OCI-LY7 (cell line): ENCODE results near the gene CA5A.

Experiments used
- EZH2phosphoT487 ChIP-seq: fragments of 200-600 bp; sonication (generic); IDR thresholded peaks from 2 replicates; pipeline ENCODE4 v1.6.1; 2018; ENCODE audit warnings: low read depth, borderline replicate concordance, mild to moderate bottlenecking, mixed run types, antibody characterized with exemption, low read length, moderate library complexity, mixed read lengths
- TF ChIP-seq, protein P1 (sequence below): fragments of 200-600 bp; sonication (generic); conservative IDR thresholded peaks from 2 replicates; pipeline ENCODE4 v1.5.1; 2014; ENCODE audit warnings: mild to moderate bottlenecking, antibody characterized with exemption, low read length, moderate library complexity, mixed read lengths

DNA sequence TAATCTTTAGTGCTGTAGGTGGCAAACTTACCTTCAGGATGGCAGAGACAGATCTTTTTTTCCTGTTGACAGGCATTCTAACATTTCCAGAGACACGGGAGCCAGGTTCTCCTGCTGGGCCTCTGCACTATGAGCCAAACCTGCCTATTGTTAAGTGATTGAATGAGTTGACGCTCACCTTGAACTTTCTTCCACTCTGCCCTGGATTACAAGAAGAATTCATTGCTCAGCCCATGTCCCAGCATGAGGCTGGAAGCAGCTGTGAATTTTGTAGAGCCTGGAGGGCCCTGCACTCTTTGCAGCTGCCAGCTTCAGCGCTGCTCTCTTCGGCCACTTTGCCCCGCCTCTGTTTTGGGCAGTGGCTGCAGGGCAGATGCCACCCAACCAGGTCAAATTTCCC is 57.6 kb downstream of the CA5A start:
- TF ChIP-seq, protein P1, sequence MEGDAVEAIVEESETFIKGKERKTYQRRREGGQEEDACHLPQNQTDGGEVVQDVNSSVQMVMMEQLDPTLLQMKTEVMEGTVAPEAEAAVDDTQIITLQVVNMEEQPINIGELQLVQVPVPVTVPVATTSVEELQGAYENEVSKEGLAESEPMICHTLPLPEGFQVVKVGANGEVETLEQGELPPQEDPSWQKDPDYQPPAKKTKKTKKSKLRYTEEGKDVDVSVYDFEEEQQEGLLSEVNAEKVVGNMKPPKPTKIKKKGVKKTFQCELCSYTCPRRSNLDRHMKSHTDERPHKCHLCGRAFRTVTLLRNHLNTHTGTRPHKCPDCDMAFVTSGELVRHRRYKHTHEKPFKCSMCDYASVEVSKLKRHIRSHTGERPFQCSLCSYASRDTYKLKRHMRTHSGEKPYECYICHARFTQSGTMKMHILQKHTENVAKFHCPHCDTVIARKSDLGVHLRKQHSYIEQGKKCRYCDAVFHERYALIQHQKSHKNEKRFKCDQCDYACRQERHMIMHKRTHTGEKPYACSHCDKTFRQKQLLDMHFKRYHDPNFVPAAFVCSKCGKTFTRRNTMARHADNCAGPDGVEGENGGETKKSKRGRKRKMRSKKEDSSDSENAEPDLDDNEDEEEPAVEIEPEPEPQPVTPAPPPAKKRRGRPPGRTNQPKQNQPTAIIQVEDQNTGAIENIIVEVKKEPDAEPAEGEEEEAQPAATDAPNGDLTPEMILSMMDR, result no peak
- no peak for TF ChIP-seq EZH2phosphoT487
